GM12865 (cell line): Measurements from ENCODE around the gene FBXW7.

ENCODE experiments used
- DNase-seq: peaks from one replicate; pipeline ENCODE4 v3.0.0; 2010; ENCODE audit warnings: low read depth
- H3K4me3 ChIP-seq: 2 replicates; pipeline ENCODE4 v1.5.1; 2011; ENCODE audit warnings: mild to moderate bottlenecking, low read depth, low read length, control low read depth
- CTCF ChIP-seq: IDR thresholded peaks from 2 replicates; pipeline ENCODE4 v1.5.1; 2011; ENCODE audit warnings: low read length, control low read depth, low read depth, inconsistent platforms; ENCODE audit not compliant: insufficient read depth; ENCODE audit errors: missing control alignments

FBXW7 gene

DNA sequence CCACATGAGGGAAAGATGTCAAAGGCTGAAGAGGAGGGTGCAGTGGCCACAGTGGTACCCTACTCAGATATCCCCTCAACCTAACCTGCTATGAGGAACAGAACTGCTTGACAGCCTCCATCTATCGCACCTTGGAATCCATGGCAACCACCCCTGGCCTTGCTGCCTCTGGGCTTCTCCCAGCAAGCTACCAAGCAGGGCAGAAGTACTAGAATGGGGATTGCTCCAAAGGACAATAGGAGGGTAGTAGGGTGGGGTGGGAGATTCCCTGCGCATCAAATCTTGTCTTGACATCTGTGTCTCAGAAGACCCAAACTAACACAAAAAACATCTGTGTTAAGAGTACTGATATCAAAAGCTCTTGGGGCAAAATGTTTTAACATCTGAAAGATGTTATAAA, 118.2 kb downstream of the FBXW7 start:
- H3K4me3 ChIP-seq: no peak overlapping the region
- DNase-seq: no peak
- no peak for TF ChIP-seq CTCF

DNA sequence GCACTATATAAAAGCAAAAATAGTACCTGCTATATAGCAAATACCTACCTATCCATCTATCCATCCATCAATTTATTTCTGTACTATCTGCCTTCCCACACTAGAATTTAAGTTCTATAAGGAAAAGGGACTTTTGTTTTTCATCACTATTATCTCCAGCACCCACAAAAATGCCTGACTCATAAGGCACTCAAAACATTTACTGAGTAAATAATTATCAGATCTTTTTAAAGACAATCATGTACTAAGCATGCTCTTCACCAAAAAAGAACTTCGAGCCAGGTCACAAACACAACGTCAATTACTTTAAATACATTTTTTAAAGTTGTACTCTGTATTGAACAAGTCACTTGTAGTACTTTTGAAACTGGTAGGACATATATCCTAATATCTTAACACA, 119.9 kb downstream of the FBXW7 start:
- no peak for DNase-seq

DNA sequence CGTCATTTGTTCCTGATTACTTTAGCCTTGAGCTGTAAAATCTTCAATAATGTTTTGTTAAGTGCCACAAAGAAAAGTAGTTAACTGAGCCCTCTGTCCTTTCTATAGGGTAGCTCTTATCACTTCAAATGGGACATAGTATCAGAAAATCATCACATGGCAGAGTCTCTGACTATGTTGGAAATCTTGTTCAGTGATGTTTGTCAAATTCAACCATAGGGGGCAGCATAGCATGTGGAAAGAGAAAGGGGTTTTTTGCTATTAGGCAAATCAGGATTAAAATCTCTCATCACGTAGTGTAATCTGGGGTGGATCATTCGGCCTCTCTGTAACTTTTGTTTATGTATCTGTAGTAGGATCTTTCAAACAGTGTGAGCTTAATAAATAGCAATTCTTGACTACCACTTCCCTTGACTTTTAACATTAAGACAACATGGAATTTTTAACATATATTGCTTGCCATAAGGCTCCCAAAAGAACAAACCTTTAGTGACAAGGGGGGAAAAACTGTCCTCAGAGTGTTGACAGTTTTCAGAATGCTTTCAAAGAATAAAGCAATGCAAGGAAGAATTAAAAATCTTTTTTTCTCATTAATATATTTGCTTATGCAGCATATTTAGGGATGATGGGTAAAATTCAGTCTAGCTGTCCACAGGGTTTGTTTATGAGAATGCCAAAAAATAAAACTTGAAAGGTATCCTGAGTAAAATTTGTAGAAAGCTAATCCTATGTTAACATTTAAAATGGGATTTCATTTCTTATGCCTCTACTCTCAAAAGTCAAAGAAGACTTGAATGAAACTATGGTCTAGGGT, 127.2 kb downstream of the FBXW7 start:
- no peak overlapping the region for H3K4me3 ChIP-seq
- TF ChIP-seq CTCF: peak; percentile 56
- peak; percentile 45 for DNase-seq

More for the DNA sequence above, 119.9 kb downstream of the FBXW7 start:
- H3K4me3 ChIP-seq: no peak overlapping the region
- no peak for TF ChIP-seq CTCF

DNA sequence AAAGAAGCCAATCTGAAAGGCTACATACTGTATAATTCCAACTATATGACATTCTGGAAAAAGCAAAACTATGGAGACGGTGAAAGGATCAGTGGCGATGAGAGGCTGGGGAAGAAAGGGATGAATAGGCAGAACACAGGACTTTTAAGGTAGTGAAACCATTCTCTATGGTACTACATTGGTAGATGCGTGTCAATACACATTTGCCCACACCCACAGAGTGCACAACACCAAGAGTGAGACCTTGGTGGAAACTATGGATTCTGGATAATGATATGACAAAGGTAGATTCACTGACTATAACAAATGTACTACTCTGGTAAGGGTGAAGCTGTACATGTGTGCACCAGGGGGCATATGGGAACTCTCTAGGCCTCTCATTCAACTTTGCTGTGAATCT, 134.5 kb downstream of the FBXW7 start:
- no peak for DNase-seq
- H3K4me3 ChIP-seq: no peak overlapping the region
- TF ChIP-seq CTCF: no peak

DNA sequence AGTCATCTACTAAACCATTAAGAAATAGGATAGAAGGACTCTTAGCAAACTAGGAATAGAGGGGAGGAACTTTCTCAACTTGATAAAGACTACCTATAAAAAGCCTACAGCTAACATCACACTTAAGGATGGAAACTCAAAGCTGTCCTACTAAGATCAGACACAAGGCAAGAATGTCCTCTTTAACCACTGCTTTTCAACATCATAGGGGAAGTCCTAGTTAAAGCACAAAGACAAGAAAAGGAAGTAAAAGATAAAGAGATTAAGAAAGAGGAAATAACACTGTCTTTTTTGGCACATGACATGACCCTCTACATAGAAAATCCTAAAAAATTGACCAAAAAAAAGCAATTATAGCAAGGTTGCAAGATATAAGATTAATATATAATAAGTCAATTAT, 136.6 kb downstream of the FBXW7 start:
- no peak overlapping the region for H3K4me3 ChIP-seq
- TF ChIP-seq CTCF: no peak
- DNase-seq: peak; percentile 25

GRCh38 chr4:152398060-152398459, 137.8 kb downstream of the FBXW7 start:
- no peak for TF ChIP-seq CTCF
- no peak for DNase-seq
- H3K4me3 ChIP-seq: no peak overlapping the region

- no peak for DNase-seq
- H3K4me3 ChIP-seq: no peak overlapping the region
- no peak for TF ChIP-seq CTCF
Measured at GRCh38 chr4:152394791-152395190, 141.1 kb downstream of the FBXW7 start.
